ENCODE measurements around the gene FAM131A. TPM values are rescaled to one million over a fixed set of nuclear protein-coding genes. Genes with fewer than 3 reads are reported as not detected.

Gene FAM131A, protein sequence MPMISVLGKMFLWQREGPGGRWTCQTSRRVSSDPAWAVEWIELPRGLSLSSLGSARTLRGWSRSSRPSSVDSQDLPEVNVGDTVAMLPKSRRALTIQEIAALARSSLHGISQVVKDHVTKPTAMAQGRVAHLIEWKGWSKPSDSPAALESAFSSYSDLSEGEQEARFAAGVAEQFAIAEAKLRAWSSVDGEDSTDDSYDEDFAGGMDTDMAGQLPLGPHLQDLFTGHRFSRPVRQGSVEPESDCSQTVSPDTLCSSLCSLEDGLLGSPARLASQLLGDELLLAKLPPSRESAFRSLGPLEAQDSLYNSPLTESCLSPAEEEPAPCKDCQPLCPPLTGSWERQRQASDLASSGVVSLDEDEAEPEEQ
- 10 to 100 TPM; 14.7 to 27.1 (median 18.8) TPM for total RNA-seq

DNA sequence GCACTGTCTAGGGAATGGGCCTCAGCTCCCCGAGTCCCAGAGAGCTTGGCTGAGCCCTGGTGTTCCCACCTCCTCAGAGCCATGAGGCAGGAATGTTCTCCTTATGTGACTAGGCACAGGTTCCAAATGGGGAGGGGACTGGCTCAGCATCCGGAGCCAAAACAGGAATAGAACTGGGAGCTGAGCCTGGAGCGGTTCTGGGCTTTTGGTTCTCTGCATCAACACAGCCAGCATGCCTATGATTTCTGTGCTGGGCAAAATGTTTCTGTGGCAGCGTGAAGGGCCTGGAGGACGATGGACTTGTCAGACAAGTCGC is at the start of gene FAM131A:
Gene FAM131A, plus strand, starts transcription at position 202 of the 316 bp plus-strand sequence. Its CDS starts 31 bp downstream, at position 233.
- H3K36me3 ChIP-seq: peaks cover 0 to 40% of the 10 kb centered on the region in 2 donors
- in situ Hi-C loops (cut with MboI; ENCODE audit: low sequenced_read_pairs in 4 of 4) (no loop called here), intact Hi-C loops (cut with DNase I; ENCODE audit: low total_unique reads) (loop anchor here (1.0 to 10.0 kb wide), 4 partner anchors 23 to 1033 kb away; partner anchors contain the start of genes EIF4G1 and PSMD2)
- peaks cover 38% of the 10 kb centered on the region in 2 donors for H3K4me1 ChIP-seq
- peak within 1 kb of the TSS; percentile 75 to 90 (median 82) for H3K4me3 ChIP-seq
- TF ChIP-seq, protein P1, sequence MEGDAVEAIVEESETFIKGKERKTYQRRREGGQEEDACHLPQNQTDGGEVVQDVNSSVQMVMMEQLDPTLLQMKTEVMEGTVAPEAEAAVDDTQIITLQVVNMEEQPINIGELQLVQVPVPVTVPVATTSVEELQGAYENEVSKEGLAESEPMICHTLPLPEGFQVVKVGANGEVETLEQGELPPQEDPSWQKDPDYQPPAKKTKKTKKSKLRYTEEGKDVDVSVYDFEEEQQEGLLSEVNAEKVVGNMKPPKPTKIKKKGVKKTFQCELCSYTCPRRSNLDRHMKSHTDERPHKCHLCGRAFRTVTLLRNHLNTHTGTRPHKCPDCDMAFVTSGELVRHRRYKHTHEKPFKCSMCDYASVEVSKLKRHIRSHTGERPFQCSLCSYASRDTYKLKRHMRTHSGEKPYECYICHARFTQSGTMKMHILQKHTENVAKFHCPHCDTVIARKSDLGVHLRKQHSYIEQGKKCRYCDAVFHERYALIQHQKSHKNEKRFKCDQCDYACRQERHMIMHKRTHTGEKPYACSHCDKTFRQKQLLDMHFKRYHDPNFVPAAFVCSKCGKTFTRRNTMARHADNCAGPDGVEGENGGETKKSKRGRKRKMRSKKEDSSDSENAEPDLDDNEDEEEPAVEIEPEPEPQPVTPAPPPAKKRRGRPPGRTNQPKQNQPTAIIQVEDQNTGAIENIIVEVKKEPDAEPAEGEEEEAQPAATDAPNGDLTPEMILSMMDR (IDR thresholded peaks at IDR 0.05 in 4 of 5, conservative IDR thresholded peaks at IDR 0.05 in 1 of 5): no peak
- TF ChIP-seq POLR2A (IDR thresholded peaks at IDR 0.05): no peak
- DNase-seq: peak in 1 of 2 donors; percentile 74
- peak within 1 kb of the TSS; percentile 98 to 99 (median 98) for H3K27ac ChIP-seq
- no peaks in the 10 kb centered on the region for H3K27me3 ChIP-seq
- H3K9me3 ChIP-seq: no peaks in the 10 kb centered on the region
- ATAC-seq: peak; percentile 31 to 52

DNA sequence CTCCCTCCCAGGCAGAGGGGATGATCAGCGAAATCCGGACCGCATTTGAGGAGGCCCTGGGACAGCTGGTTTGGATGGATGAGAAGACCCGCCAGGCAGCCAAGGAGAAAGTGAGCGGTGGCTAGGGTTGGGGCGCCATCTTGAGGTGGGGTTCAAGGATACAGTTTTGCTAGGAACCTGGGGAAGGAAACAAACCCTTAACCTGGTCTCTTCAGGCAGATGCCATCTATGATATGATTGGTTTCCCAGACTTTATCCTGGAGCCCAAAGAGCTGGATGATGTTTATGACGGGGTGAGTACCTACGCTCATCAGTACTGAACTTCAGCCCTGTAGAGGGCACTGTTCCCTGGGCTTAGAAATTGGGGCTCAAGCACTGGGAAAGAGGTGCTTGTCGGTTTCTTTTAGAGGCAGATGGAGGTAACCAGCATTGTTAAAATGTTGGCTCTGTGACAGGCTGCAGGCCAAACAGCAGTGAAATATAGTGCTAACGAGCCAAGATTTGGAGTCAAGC is 47.9 kb upstream of the FAM131A start:
- Histone ChIP-seq H3K36me3 (no peaks in the 10 kb centered on the region), H3K27ac (no peak overlapping the region), H3K4me3 (no peak overlapping the region), H3K4me1 (no peaks in the 10 kb centered on the region), H3K9me3 (no peaks in the 10 kb centered on the region), H3K27me3 (no peaks in the 10 kb centered on the region)
- in situ Hi-C loops (cut with MboI; ENCODE audit: low sequenced_read_pairs in 4 of 4): loop anchor here in 1 of 4 donors (25.0 kb wide), 1 partner anchor 402 kb away; the partner anchor contains the start of gene PARL
- ATAC-seq: peak; percentile 43 to 58
- intact Hi-C loops (cut with DNase I; ENCODE audit: low total_unique reads): loop anchor here (5.0 kb wide), 1 partner anchor 62 kb away; the partner anchor contains the start of gene VWA5B2
- peak in 1 of 2 donors; percentile 28 for DNase-seq
- no peak for TF ChIP-seq POLR2A (IDR thresholded peaks at IDR 0.05)
- TF ChIP-seq, protein P1 (IDR thresholded peaks at IDR 0.05 in 4 of 5, conservative IDR thresholded peaks at IDR 0.05 in 1 of 5): peak; percentile 26 to 59 (median 49)

DNA sequence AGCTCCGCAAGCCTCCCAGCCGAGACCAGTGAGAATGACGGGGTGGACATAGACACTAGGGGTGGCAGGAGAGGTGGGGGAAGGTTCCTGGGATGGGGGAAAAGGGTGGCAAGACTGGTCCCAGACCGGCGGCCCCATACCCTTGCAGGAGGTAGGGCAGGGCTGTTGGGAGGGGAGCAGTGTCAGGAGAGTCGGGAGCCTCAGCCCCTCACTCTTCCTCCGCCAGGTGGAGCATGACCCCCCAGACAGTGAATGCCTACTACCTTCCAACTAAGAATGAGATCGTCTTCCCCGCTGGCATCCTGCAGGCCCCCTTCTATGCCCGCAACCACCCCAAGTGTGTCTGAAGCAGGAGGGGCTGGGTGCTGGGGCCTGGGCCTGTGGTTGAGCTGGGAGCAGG is 47.1 kb upstream of the FAM131A start:
- H3K36me3 ChIP-seq: no peaks in the 10 kb centered on the region
- no peak for ATAC-seq
- H3K9me3 ChIP-seq: no peaks in the 10 kb centered on the region
- no peak for TF ChIP-seq POLR2A (IDR thresholded peaks at IDR 0.05)
- TF ChIP-seq, protein P1 (IDR thresholded peaks at IDR 0.05 in 4 of 5, conservative IDR thresholded peaks at IDR 0.05 in 1 of 5): no peak
- DNase-seq: no peak
- H3K27ac ChIP-seq: no peak overlapping the region
- H3K4me1 ChIP-seq: no peaks in the 10 kb centered on the region
- intact Hi-C loops (cut with DNase I; ENCODE audit: low total_unique reads) (loop anchor here (10.0 kb wide), 1 partner anchor 276 kb away; the partner anchor contains the start of gene ABCC5), in situ Hi-C loops (cut with MboI; ENCODE audit: low sequenced_read_pairs in 4 of 4) (loop anchor here in 1 of 4 donors (25.0 kb wide), 1 partner anchor 403 kb away; the partner anchor contains the start of gene PARL)
- no peak overlapping the region for H3K4me3 ChIP-seq
- H3K27me3 ChIP-seq: no peaks in the 10 kb centered on the region

DNA sequence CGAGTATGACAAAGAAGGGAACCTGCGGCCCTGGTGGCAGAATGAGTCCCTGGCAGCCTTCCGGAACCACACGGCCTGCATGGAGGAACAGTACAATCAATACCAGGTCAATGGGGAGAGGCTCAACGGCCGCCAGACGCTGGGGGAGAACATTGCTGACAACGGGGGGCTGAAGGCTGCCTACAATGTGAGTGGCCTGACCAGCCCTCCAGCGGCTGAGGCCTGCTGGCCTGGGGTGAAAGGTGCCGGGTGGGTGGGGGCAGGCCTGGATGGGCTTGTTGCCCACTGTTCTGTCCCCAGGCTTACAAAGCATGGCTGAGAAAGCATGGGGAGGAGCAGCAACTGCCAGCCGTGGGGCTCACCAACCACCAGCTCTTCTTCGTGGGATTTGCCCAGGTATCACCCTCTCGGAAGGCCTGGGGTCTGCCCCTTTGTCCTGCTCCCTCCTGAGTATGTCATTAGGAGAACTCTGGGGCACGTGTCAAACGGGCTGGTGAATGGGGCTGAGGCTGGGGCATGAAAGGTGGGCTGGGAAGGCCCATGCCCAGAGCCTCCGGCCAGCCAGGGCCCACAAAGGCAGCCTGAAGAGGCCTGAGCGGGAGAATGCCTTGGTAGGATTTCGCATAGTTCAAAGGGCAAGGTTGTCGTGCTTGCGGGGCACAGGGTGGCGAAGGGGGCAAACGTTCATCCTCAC is 46.2 kb upstream of the FAM131A start:
- in situ Hi-C loops (cut with MboI; ENCODE audit: low sequenced_read_pairs in 4 of 4): loop anchor here in 1 of 4 donors (25.0 kb wide), 1 partner anchor 404 kb away; the partner anchor contains the start of gene PARL
- no peaks in the 10 kb centered on the region for H3K27me3 ChIP-seq
- intact Hi-C loops (cut with DNase I; ENCODE audit: low total_unique reads): loop anchor here (10.0 kb wide), 1 partner anchor 276 kb away; the partner anchor contains the start of gene ABCC5

More for the DNA sequence above, 46.2 kb upstream of the FAM131A start:
- Histone ChIP-seq H3K4me3 (no peak overlapping the region), H3K4me1 (no peaks in the 10 kb centered on the region), H3K27ac (no peak overlapping the region), H3K9me3 (no peaks in the 10 kb centered on the region), H3K36me3 (no peaks in the 10 kb centered on the region)
- TF ChIP-seq POLR2A (IDR thresholded peaks at IDR 0.05): no peak
- TF ChIP-seq, protein P1 (IDR thresholded peaks at IDR 0.05 in 4 of 5, conservative IDR thresholded peaks at IDR 0.05 in 1 of 5): no peak
- ATAC-seq: no peak
- DNase-seq: no peak

All from gastrocnemius medialis (tissue), 4 donors.